ENCODE measurements around the gene PAX7.

The PAX7 gene

DNA sequence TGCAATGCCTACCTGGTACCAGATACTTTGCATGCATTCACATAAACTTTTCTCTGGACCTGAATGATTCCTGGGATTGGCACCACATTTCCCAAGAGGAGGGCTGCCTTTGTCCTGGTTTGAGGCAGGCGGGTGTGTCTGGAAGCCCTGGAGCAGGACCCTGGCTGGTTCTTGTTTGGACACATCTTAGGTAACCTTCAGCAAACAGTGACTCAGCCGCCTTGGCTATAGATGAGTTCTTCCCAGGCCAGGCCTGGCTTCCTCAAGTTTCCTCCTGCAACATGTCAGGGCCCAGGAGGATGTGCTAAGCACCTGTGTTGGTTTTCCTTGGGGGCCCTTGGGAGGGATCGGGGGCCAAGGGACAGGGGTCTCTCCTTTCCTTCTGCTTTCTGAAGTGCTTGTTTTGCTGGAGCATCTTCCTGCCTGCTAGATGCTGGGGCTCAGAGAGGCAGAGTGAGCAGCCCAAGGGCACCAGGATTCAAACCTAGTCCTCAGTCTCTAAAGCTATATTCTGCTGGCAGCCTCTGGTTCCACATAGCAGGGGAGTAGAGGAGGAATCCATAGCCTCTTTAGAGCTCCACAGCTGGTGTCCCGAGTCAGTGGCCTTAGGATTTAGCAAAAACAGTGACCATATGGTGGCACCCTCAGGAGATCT is 38.2 kb downstream of the PAX7 start:
- no peak overlapping the region for H3K27ac ChIP-seq (replicated peaks)

DNA sequence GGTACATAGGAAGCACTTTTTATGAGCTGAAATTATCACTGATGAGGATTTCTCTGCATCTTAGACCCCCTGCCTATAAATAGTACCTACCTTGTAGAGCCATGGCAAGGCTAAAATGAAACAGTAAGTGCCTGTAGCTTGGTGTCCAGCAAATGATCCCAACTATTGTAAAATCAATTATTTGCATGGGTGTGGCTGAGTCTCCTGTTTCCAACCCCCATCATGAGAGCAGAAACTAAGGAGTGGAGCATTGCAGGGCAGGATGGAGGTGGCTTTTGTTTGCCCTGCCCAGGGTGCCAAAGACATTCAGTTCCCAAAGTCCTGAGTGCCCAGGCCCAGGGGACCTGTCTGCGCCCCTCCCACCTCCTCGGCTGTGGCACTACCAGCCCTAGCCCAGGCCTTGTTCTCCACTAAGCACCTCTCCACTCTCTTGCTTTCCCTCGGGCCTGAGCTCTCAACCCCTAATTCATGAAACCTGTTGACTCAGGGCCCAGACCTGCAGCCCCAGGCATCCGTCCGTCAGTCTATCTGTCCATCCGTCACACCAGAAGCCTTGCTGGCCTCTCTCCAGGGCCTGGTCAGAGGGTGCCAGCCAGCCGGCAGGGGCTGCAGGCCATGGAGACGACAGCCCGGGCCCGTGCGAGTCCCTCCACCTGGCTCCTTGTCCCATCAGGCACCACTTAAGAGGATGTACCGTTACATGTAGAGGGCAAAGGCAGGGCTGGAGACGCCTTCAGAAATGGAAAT is 39.6 kb downstream of the PAX7 start:
- no peak for DNase-seq (ENCODE audit: low read depth in 1 of 2, low spot score in 1 of 2)
- Histone ChIP-seq H3K27ac (replicated peaks) (no peak overlapping the region), H3K27me3 (ENCODE audit: insufficient read depth, poor library complexity, severe bottlenecking) (peaks cover 7% of the 10 kb centered on the region), H3K4me3 (replicated peaks; ENCODE audit: insufficient read depth, low read length) (no peak overlapping the region)
- TF ChIP-seq, protein P1, sequence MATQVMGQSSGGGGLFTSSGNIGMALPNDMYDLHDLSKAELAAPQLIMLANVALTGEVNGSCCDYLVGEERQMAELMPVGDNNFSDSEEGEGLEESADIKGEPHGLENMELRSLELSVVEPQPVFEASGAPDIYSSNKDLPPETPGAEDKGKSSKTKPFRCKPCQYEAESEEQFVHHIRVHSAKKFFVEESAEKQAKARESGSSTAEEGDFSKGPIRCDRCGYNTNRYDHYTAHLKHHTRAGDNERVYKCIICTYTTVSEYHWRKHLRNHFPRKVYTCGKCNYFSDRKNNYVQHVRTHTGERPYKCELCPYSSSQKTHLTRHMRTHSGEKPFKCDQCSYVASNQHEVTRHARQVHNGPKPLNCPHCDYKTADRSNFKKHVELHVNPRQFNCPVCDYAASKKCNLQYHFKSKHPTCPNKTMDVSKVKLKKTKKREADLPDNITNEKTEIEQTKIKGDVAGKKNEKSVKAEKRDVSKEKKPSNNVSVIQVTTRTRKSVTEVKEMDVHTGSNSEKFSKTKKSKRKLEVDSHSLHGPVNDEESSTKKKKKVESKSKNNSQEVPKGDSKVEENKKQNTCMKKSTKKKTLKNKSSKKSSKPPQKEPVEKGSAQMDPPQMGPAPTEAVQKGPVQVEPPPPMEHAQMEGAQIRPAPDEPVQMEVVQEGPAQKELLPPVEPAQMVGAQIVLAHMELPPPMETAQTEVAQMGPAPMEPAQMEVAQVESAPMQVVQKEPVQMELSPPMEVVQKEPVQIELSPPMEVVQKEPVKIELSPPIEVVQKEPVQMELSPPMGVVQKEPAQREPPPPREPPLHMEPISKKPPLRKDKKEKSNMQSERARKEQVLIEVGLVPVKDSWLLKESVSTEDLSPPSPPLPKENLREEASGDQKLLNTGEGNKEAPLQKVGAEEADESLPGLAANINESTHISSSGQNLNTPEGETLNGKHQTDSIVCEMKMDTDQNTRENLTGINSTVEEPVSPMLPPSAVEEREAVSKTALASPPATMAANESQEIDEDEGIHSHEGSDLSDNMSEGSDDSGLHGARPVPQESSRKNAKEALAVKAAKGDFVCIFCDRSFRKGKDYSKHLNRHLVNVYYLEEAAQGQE (IDR thresholded peaks at IDR 0.05; ENCODE audit: insufficient replicate concordance, low read depth): no peak
- no peak for TF ChIP-seq POLR2AphosphoS5 (IDR thresholded peaks at IDR 0.05; ENCODE audit: low read depth)
- TF ChIP-seq GABPA (IDR thresholded peaks at IDR 0.05; ENCODE audit: low read depth): no peak
- TF ChIP-seq, protein P2, sequence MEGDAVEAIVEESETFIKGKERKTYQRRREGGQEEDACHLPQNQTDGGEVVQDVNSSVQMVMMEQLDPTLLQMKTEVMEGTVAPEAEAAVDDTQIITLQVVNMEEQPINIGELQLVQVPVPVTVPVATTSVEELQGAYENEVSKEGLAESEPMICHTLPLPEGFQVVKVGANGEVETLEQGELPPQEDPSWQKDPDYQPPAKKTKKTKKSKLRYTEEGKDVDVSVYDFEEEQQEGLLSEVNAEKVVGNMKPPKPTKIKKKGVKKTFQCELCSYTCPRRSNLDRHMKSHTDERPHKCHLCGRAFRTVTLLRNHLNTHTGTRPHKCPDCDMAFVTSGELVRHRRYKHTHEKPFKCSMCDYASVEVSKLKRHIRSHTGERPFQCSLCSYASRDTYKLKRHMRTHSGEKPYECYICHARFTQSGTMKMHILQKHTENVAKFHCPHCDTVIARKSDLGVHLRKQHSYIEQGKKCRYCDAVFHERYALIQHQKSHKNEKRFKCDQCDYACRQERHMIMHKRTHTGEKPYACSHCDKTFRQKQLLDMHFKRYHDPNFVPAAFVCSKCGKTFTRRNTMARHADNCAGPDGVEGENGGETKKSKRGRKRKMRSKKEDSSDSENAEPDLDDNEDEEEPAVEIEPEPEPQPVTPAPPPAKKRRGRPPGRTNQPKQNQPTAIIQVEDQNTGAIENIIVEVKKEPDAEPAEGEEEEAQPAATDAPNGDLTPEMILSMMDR (IDR thresholded peaks at IDR 0.05; ENCODE audit: insufficient read depth, low read length): no peak
- TF ChIP-seq SPI1 (IDR thresholded peaks at IDR 0.05; ENCODE audit: borderline replicate concordance, low read depth): no peak

More for the DNA sequence above, 38.2 kb downstream of the PAX7 start:
- H3K4me3 ChIP-seq (replicated peaks; ENCODE audit: insufficient read depth, low read length): no peak overlapping the region
- DNase-seq (ENCODE audit: low read depth in 1 of 2, low spot score in 1 of 2): no peak
- TF ChIP-seq SPI1 (IDR thresholded peaks at IDR 0.05; ENCODE audit: borderline replicate concordance, low read depth) (no peak), GABPA (IDR thresholded peaks at IDR 0.05; ENCODE audit: low read depth) (no peak), POLR2AphosphoS5 (IDR thresholded peaks at IDR 0.05; ENCODE audit: low read depth) (no peak)
- TF ChIP-seq, protein P1 (IDR thresholded peaks at IDR 0.05; ENCODE audit: insufficient replicate concordance, low read depth): no peak
- TF ChIP-seq, protein P2 (IDR thresholded peaks at IDR 0.05; ENCODE audit: insufficient read depth, low read length): no peak
- peaks cover 6% of the 10 kb centered on the region for H3K27me3 ChIP-seq (ENCODE audit: insufficient read depth, poor library complexity, severe bottlenecking)

DNA sequence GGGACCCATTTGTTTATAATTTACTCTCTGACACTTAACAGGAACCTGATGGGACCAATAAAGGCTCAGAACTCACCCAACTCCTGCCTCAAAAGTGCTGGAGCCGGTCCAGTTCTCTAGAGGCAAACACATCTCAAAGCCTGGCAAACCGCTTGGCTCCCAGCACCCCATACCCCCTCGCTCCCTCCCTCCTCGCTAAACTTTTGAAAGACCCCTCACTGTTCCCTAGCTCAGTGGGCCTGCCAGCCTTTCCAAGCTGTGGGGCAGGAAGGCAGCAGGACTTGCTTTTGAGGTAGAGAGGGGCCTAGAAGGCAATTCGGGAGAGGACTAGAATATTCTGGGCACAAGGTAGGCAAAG is 40.2 kb downstream of the PAX7 start:
- DNase-seq (ENCODE audit: low read depth in 1 of 2, low spot score in 1 of 2): no peak
- Histone ChIP-seq H3K27me3 (ENCODE audit: insufficient read depth, poor library complexity, severe bottlenecking) (peaks cover 7% of the 10 kb centered on the region), H3K27ac (replicated peaks) (no peak overlapping the region), H3K4me3 (replicated peaks; ENCODE audit: insufficient read depth, low read length) (no peak overlapping the region)
- TF ChIP-seq, protein P1 (IDR thresholded peaks at IDR 0.05; ENCODE audit: insufficient replicate concordance, low read depth): no peak
- TF ChIP-seq, protein P2 (IDR thresholded peaks at IDR 0.05; ENCODE audit: insufficient read depth, low read length): no peak
- TF ChIP-seq POLR2AphosphoS5 (IDR thresholded peaks at IDR 0.05; ENCODE audit: low read depth): no peak
- no peak for TF ChIP-seq GABPA (IDR thresholded peaks at IDR 0.05; ENCODE audit: low read depth)
- TF ChIP-seq SPI1 (IDR thresholded peaks at IDR 0.05; ENCODE audit: borderline replicate concordance, low read depth): no peak

Measured in HL-60 (cell line).